Ovary (tissue), 3 donors: Measurements from ENCODE around the gene ACSF3.

Source experiments
- EP300 ChIP-seq: sonication (generic); formaldehyde crosslinking; IDR thresholded peaks from one replicate; pipeline ENCODE4 v1.6.1; 2017; ENCODE audit warnings: antibody characterized with exemption
- POLR2A ChIP-seq: fragments of 450-650 bp; IDR thresholded peaks from one replicate; pipeline ENCODE4 v1.6.1; 2017; ENCODE audit warnings: antibody characterized with exemption, mild to moderate bottlenecking, moderate library complexity
- TF ChIP-seq, protein P1 (sequence below), 3 donors: fragments of 450-650 bp in 2 of 3; fragments of 200-600 bp in 1 of 3; IDR thresholded peaks; one replicate each; pipeline versions ENCODE4 v1.5.1 to v1.8.0; 2016 to 2022; ENCODE audit warnings: antibody characterized with exemption in 3 of 3, mild to moderate bottlenecking in 1 of 3
- donor health status: DM: no; HTN: no; CAD: no.

DNA sequence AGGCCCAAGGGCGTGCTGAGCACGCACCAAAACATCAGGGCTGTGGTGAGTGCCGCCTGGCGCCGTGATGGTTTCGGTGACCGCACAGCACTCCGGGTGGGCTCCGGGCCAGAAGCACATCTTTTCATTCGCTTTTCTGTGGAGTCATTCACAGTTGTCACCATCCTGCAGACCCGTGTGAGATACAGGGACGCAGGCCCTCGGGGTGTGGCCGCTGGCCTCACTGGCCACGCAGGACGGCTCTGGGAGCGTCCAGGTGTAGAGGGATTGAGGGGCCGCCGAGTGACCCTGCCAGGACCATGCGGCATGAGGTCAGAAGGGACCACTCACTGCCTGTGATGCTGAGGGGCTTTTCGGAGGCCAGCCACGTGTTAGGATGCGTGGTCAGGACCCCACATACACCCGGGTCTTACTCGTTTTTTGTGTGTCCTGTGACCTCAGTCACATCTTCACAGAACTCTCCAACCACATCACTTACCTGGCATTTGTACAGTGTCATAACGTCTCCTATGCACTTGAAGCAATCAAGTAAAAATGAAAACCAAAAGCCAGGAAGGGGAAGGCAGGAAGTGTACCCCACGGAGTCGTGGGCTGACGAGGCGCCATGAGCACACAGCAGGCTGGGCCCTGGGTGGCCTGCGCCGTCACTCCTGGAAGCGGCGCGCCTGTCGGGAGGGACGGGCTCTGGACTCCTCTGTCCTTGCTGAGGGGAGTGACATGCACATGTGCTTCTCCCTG is 7.8 kb downstream of the ACSF3 start:
- TF ChIP-seq, protein P1, sequence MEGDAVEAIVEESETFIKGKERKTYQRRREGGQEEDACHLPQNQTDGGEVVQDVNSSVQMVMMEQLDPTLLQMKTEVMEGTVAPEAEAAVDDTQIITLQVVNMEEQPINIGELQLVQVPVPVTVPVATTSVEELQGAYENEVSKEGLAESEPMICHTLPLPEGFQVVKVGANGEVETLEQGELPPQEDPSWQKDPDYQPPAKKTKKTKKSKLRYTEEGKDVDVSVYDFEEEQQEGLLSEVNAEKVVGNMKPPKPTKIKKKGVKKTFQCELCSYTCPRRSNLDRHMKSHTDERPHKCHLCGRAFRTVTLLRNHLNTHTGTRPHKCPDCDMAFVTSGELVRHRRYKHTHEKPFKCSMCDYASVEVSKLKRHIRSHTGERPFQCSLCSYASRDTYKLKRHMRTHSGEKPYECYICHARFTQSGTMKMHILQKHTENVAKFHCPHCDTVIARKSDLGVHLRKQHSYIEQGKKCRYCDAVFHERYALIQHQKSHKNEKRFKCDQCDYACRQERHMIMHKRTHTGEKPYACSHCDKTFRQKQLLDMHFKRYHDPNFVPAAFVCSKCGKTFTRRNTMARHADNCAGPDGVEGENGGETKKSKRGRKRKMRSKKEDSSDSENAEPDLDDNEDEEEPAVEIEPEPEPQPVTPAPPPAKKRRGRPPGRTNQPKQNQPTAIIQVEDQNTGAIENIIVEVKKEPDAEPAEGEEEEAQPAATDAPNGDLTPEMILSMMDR (IDR thresholded peaks at IDR 0.05): no peak
- TF ChIP-seq POLR2A: no peak
- no peak for TF ChIP-seq EP300
